ENCODE measurements around the gene RPL21. TPM values are rescaled to one million over a fixed set of nuclear protein-coding genes. Genes with fewer than 3 reads are reported as not detected.
"Not testable (repeated sequence)": the region's sequence is repeated elsewhere in the genome, so short reads cannot be mapped to it uniquely, and the experiment has no call there.

Gene RPL21
- total RNA-seq, 2 donors from 2014 or later: 1,938 to 2,027 TPM

DNA sequence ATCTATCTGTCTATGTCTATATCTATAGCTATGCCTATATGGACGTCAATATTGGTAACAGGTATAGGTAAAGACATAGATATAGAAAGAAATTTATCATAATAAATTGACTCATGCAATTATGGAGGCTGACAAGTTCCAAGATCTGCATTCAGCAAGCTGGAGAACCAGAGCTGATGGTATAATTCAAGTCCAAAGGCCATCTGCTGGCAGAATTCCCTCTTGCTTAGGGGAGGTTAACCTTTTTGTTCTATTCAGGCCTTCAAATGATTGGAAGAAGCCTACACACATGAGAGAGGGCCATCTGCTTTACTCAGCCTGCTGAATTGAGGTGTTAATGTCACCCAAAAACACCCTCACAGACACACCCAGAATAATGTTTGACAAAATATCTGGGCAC, 30.1 kb downstream of the RPL21 start:
- ATAC-seq: no peak
- H3K9me3 ChIP-seq (ENCODE audit: control insufficient read depth, low read length, poor library complexity, severe bottlenecking): no peaks in the 10 kb centered on the region
- H3K27me3 Mint-ChIP-seq: peaks cover 27% of the 10 kb centered on the region
- H3K36me3 Mint-ChIP-seq (ENCODE audit: low read depth): no peaks in the 10 kb centered on the region
- H3K4me3 Mint-ChIP-seq: no peak overlapping the region
- no peak for DNase-seq
- H3K27ac Mint-ChIP-seq: no peak overlapping the region
- peaks cover 5% of the 10 kb centered on the region for H3K4me1 Mint-ChIP-seq

DNA sequence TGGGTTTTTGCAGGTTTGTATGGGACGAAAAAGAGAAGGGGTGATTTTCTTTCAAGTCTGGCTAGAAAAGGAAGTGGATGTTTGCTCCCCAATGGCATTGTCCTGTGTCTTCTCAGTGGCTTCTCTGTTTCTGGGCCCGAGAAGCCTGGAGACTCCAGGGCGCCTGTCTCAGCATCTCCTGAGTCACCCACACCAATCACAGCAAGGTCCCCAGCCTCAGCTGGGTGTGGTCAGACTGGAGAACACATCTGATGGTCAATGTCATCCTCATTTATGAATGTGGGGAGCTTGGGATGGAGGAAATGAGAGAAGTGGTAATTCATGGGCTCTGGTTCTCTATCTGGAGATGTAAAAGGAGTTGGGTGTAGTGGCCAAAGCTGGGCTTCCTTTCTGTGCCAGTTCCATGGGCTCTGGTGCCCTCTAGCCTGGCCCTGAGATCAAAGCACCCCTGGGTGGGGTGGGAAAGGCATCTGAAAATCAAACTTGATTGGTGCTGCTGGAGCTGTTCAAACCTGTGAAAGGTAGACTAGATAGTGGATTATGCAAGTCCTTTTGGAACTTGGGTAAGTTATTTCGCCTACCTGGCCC, 32.6 kb downstream of the RPL21 start:
- Mint-ChIP-seq H3K36me3 (ENCODE audit: low read depth) (no peaks in the 10 kb centered on the region), H3K4me3 (no peak overlapping the region), H3K27me3 (peaks cover 23% of the 10 kb centered on the region), H3K4me1 (peaks cover 5% of the 10 kb centered on the region), H3K27ac (no peak overlapping the region)
- no peaks in the 10 kb centered on the region for H3K9me3 ChIP-seq (ENCODE audit: control insufficient read depth, low read length, poor library complexity, severe bottlenecking)
- DNase-seq: no peak
- no peak for ATAC-seq

DNA sequence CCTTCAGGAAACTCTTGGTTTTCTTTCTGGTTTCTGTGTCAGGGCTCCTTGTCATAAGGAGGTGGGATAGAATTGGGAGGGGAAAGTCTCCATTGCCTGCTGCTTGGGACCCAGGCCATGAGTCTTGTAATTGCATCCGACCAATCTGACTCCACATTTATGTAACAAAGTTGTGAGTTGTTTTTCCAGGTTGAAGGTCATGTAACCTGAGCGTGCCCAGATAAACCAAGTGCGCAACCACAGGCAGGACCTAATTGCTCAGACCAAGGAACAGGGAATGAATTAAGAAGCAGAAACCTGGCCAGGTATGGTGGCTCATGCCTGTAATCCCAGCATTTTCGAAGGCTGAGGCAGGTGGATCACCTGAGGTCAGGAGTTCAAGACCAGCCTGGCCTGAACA, 37.0 kb downstream of the RPL21 start:
- H3K4me3 Mint-ChIP-seq: no peak overlapping the region
- H3K9me3 ChIP-seq (ENCODE audit: control insufficient read depth, low read length, poor library complexity, severe bottlenecking): no peaks in the 10 kb centered on the region

DNA sequence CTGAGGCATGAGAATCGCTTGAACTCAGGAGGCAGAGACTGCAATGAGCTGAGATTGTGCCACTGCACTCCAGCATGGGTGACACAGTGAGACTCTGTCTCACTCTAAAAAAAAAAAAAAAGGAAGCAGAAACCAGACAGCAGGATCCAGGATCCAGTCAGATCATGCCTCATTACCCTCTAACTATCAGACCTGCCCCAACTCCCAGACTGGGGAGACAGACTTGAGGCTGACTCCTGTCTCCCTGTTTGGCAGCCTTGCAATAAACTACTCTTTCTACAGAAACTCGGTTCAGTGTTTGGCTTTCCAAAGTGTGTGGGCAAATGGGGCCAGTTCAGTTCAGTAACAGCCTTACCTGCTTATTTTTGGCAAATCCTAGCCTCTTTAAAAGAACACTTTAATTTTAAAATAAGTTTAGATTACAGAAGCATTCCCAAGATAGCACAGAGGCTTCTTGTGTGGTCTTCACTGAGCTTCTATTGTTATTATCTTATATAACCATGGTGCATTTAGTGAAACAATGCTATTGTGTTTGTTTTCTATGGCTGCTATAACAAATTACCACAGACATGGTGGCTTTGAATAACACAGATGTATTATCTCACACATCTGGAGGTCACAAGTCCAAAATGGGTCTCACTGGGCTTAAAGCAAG, 37.8 kb downstream of the RPL21 start:
- Mint-ChIP-seq H3K4me3 (no peak overlapping the region), H3K27me3 (peaks cover 12% of the 10 kb centered on the region), H3K36me3 (ENCODE audit: low read depth) (no peaks in the 10 kb centered on the region), H3K27ac (no peak overlapping the region), H3K4me1 (peaks cover 16% of the 10 kb centered on the region)
- ATAC-seq (no peak), DNase-seq (no peak)
- H3K9me3 ChIP-seq (ENCODE audit: control insufficient read depth, low read length, poor library complexity, severe bottlenecking): no peaks in the 10 kb centered on the region

More for the DNA sequence above, 37.0 kb downstream of the RPL21 start:
- DNase-seq (no peak), ATAC-seq (no peak)
- Mint-ChIP-seq H3K36me3 (ENCODE audit: low read depth) (no peaks in the 10 kb centered on the region), H3K27ac (no peak overlapping the region), H3K4me1 (peaks cover 9% of the 10 kb centered on the region), H3K27me3 (peaks cover 16% of the 10 kb centered on the region)

DNA sequence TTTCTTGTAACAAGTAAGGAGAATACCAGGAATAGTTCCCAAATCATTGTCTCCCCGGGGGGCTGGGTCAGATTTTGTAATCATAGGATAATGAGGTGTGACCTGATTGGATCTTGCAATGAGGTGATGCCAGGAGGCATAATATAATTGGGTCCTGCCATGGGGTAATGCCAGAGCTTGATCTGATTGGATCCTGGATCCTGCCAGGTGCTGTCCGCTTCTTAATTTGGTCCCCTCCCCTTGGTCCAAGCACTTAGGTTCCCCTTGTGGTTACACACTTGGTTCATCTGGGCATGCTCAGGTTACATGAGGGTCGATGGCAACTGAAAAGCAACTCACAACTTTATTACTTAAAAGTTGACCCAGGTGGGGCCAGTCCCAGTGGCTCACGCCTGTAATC, 39.4 kb downstream of the RPL21 start:
- H3K36me3 Mint-ChIP-seq (ENCODE audit: low read depth): no peaks in the 10 kb centered on the region
- no peak for ATAC-seq
- DNase-seq: no peak
- H3K27me3 Mint-ChIP-seq: peaks cover 2% of the 10 kb centered on the region
- H3K4me1 Mint-ChIP-seq: peaks cover 19% of the 10 kb centered on the region
- H3K9me3 ChIP-seq (ENCODE audit: control insufficient read depth, low read length, poor library complexity, severe bottlenecking): no peaks in the 10 kb centered on the region
- no peak overlapping the region for H3K27ac Mint-ChIP-seq
- H3K4me3 Mint-ChIP-seq: no peak overlapping the region

DNA sequence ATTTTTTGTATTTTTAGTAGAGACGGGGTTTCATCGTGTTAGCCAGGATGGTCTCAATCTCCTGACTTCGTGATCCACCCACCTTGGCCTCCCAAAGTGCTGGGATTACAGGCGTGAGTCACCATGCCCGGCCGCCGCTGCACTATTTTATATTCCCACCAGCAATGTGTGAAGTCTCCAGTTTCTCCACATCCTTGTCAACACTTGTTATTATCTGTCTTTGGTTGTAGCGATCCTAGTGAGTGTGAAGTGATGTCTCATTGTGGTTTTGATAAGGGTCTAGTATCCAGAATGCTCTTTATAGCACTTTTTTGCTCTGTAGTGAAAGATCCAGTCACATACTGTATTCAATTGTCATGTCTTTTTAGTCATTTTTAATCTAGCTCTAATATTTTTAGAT, 40.6 kb downstream of the RPL21 start:
- not testable (repeated sequence) for ATAC-seq, H3K4me3 Mint-ChIP-seq
- peak overlapping the region; percentile 3 for H3K27ac Mint-ChIP-seq

DNA sequence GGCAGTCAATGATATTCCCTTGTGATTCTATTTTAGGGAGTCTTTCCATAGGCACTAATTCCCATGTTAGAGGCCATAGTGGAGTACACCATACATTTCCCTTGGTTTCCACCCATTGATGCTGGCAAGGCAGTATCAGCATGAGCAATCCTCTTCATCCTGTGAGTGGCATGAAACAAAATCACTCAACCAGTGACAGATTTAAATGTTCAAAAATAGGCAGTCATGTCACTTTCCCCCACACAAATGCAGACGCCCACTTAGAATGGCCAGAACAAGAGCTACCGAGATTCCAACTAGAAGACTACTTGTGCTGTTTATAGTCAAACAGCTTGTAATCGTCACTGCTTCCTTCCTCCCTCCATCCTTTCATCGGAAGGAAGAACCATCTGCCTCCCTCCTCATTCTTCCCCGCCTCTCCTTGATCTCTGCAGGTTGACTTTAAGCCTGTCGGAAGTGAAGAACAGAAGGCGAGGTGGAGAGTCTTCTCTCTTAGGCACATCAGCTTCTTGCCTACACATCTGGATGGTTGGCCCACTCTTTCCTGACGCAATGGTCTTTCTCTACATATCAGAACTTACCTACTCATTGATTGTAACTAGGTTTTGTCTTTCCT, 41.8 kb downstream of the RPL21 start:
- H3K36me3 Mint-ChIP-seq (ENCODE audit: low read depth): no peaks in the 10 kb centered on the region
- H3K9me3 ChIP-seq (ENCODE audit: control insufficient read depth, low read length, poor library complexity, severe bottlenecking): no peaks in the 10 kb centered on the region
- peak overlapping the region; percentile 66 for H3K4me3 Mint-ChIP-seq
- H3K27ac Mint-ChIP-seq: peak overlapping the region; percentile 3
- ATAC-seq (peak; percentile 50), DNase-seq (no peak)
- H3K27me3 Mint-ChIP-seq: peaks cover 17% of the 10 kb centered on the region
- H3K4me1 Mint-ChIP-seq: peaks cover 18% of the 10 kb centered on the region

More for the DNA sequence above, 40.6 kb downstream of the RPL21 start:
- not testable (repeated sequence) for H3K36me3 Mint-ChIP-seq (ENCODE audit: low read depth); DNase-seq; H3K27me3 Mint-ChIP-seq; H3K9me3 ChIP-seq (ENCODE audit: control insufficient read depth, low read length, poor library complexity, severe bottlenecking)
- H3K4me1 Mint-ChIP-seq: peaks cover 18% of the 10 kb centered on the region

DNA sequence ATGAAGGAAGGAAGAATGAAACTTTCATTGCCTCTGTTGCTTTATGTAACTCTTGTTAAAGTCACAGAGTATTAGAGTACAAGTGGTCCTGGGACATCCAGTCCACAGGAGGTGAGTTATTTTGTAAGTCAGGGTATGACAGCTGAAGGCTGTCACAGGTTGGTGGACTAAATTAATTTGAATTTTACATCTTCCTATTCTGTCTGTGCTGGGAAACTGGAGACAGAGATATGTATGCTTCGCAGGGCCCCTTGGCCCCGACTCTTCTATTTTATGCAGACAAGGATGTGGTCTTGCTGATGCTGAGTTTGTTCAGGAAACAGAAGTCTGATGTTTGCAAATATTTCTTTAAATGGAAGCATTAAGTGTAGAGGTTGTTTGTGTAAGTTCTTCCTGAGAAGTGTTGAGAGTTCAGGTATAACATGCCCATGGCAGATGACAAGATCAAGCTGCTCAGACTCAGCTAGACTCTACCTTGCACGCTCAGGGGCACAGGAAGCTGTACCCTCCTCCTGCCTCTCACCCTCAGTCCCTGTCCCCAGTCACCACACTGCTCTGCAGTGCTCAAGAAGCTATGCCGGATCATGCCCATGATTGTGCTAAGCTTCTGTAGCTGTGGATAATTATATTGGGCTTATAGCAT, 42.6 kb downstream of the RPL21 start:
- Mint-ChIP-seq H3K4me3 (peak overlapping the region; percentile 66), H3K27ac (peak overlapping the region; percentile 41), H3K36me3 (ENCODE audit: low read depth) (no peaks in the 10 kb centered on the region), H3K27me3 (peaks cover 21% of the 10 kb centered on the region), H3K4me1 (peaks cover 18% of the 10 kb centered on the region)
- no peaks in the 10 kb centered on the region for H3K9me3 ChIP-seq (ENCODE audit: control insufficient read depth, low read length, poor library complexity, severe bottlenecking)
- DNase-seq (no peak), ATAC-seq (peak; percentile 72)

DNA sequence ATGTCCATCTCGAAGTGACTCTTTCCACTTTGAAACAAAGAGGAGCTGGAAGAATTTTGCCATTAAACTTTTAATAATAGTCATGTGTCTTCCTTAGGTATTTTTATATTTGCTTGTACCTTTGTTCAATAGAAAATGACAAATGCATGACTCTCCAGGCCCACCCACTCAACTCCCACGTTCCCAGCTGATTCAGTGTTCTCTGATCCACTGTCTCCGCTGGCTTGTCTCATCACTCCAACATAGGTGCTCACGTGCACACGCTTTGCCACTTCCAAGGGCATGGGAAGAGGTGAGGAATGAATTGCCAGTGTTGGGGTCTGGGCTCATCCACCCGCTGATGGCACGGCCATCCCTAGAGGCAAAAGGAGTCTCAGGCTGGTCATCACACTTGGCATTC, 43.7 kb downstream of the RPL21 start:
- no peak overlapping the region for H3K27ac Mint-ChIP-seq
- H3K27me3 Mint-ChIP-seq: peaks cover 28% of the 10 kb centered on the region
- ATAC-seq (no peak), DNase-seq (no peak)
- H3K4me1 Mint-ChIP-seq: peaks cover 18% of the 10 kb centered on the region
- no peaks in the 10 kb centered on the region for H3K36me3 Mint-ChIP-seq (ENCODE audit: low read depth)
- H3K9me3 ChIP-seq (ENCODE audit: control insufficient read depth, low read length, poor library complexity, severe bottlenecking): no peaks in the 10 kb centered on the region
- H3K4me3 Mint-ChIP-seq: no peak overlapping the region

DNA sequence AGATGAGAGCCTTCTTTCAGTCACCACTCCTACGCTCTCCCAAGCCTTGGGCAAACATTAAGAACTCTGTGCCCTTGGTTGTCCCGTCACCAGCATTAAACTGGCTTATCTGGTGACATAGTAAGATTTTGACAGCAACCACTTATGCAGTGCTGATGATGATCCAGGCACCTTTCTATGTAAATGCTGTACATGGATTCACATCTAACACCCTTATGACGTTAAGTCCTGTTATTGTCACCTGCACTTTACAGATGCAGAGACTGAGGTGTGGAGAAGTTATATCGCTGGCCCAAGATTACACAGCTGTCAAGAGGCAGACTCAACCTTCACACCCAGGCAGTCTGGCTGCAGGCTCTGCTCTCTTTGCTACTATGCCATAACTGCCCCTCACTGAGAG, 44.3 kb downstream of the RPL21 start:
- Mint-ChIP-seq H3K4me1 (peaks cover 18% of the 10 kb centered on the region), H3K36me3 (ENCODE audit: low read depth) (no peaks in the 10 kb centered on the region), H3K27me3 (peaks cover 32% of the 10 kb centered on the region), H3K4me3 (no peak overlapping the region), H3K27ac (no peak overlapping the region)
- no peaks in the 10 kb centered on the region for H3K9me3 ChIP-seq (ENCODE audit: control insufficient read depth, low read length, poor library complexity, severe bottlenecking)
- ATAC-seq (no peak), DNase-seq (no peak)

DNA sequence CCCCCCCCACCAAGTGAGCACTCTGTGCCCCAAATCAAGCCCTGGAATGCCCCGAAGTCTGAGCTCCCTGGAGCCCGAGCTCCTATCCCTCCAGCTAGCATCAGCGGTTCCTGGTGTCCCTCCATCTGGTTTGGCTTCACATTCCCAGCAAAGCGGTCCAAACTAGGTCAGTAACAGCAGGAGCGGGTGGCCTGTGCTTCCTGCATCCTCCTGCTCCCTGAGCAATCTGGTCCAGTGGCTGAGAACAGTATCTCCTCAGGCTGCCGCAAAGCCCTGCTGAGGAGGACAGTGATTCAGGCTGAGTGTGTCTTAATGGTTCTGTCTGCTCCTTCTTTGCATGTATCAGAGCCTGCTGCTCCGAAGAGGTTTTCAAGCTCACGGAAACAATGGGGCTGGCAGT, 45.1 kb downstream of the RPL21 start:
- Mint-ChIP-seq H3K4me1 (peaks cover 18% of the 10 kb centered on the region), H3K27ac (no peak overlapping the region), H3K4me3 (no peak overlapping the region), H3K27me3 (peaks cover 33% of the 10 kb centered on the region), H3K36me3 (ENCODE audit: low read depth) (no peaks in the 10 kb centered on the region)
- H3K9me3 ChIP-seq (ENCODE audit: control insufficient read depth, low read length, poor library complexity, severe bottlenecking): no peaks in the 10 kb centered on the region
- DNase-seq: no peak
- no peak for ATAC-seq

DNA sequence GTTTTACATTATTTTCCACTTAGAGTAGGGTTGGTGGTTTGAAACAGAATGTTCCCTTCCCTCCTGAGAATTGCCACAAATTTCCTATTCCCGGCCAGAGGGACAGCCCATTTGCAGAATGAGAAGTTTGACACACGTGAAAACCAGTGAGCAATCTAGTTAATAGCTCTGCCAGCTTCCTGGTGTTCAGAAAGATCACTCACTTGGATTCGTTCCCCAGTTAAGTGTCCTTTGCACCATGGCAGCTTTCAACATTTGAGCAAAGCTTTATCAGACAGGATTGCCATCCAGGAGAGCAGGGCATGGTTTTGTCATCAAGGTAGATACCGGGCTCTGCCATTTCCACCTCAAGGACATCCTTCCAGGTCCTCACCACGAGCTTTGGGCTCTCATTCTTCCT, 47.5 kb downstream of the RPL21 start:
- ATAC-seq: no peak
- no peak for DNase-seq
- no peaks in the 10 kb centered on the region for H3K9me3 ChIP-seq (ENCODE audit: control insufficient read depth, low read length, poor library complexity, severe bottlenecking)
- no peak overlapping the region for H3K27ac Mint-ChIP-seq
- no peak overlapping the region for H3K4me3 Mint-ChIP-seq
- peaks cover 41% of the 10 kb centered on the region for H3K27me3 Mint-ChIP-seq
- no peaks in the 10 kb centered on the region for H3K36me3 Mint-ChIP-seq (ENCODE audit: low read depth)
- peaks cover 7% of the 10 kb centered on the region for H3K4me1 Mint-ChIP-seq

DNA sequence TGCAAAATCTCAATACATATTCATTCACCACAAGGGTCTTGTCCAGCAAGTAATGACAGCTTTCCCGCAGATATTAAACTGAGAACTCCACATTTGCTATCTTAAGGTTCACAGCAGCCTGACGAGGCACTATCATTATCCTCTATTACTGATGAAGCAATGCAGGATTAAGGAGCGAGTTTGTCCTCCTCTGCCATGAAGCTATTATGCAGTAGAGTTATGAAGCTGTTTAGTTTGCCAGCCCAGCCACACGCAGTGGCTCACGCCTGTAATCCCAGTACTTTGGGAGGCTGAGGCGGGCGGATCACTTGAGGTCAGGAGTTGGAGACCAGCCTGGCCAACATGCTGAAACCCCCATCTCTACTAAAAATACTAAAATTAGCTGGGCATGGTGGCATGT, 49.0 kb downstream of the RPL21 start:
- not testable (repeated sequence) for H3K36me3 Mint-ChIP-seq (ENCODE audit: low read depth); H3K4me1 Mint-ChIP-seq; H3K9me3 ChIP-seq (ENCODE audit: control insufficient read depth, low read length, poor library complexity, severe bottlenecking); H3K27ac Mint-ChIP-seq; ATAC-seq; DNase-seq; H3K4me3 Mint-ChIP-seq
- peaks cover 41% of the 10 kb centered on the region for H3K27me3 Mint-ChIP-seq
